ENCODE results near the gene ACYP2. TPM values are rescaled to one million over a fixed set of nuclear protein-coding genes. Genes with fewer than 3 reads are reported as not detected.
"Not testable (repeated sequence)": the region's sequence is repeated elsewhere in the genome, so short reads cannot be mapped to it uniquely, and the experiment has no call there.

ACYP2 gene
- total RNA-seq (ENCODE audit: unreplicated experiment): 7.0 TPM
- long read RNA-seq, partial matches to known transcripts: 0 of 1 reads
- long read RNA-seq, other reads (novel, unspliced or antisense): 0 of 1 reads

GRCh38 chr2:54115284-54116137 is at the start of gene ACYP2:
Gene ACYP2, plus strand, starts transcription at chr2:54115615.
- DNase-seq (ENCODE audit: low spot score): peak; percentile 92
- Mint-ChIP-seq H3K4me3 (ENCODE audit: unreplicated experiment) (peak within 1 kb of the TSS; percentile 91), H3K4me1 (ENCODE audit: unreplicated experiment) (peaks cover 12% of the 10 kb centered on the region), H3K36me3 (ENCODE audit: low read depth, unreplicated experiment) (peaks cover 21% of the 10 kb centered on the region), H3K27me3 (ENCODE audit: unreplicated experiment) (peaks cover 7% of the 10 kb centered on the region), H3K27ac (ENCODE audit: unreplicated experiment) (peak within 1 kb of the TSS; percentile 98), H3K9me3 (ENCODE audit: unreplicated experiment) (peaks cover 6% of the 10 kb centered on the region)
- TF ChIP-seq CTCF (IDR thresholded peaks at IDR 0.05; ENCODE audit: unreplicated experiment): no peak

GRCh38 chr2:54065891-54066290 is 49.5 kb upstream of the ACYP2 start:
- H3K27me3 Mint-ChIP-seq (ENCODE audit: unreplicated experiment): no peaks in the 10 kb centered on the region
- H3K27ac Mint-ChIP-seq (ENCODE audit: unreplicated experiment): no peak overlapping the region

GRCh38 chr2:54067851-54068375 is 47.5 kb upstream of the ACYP2 start:
- Mint-ChIP-seq H3K9me3 (ENCODE audit: unreplicated experiment) (no peaks in the 10 kb centered on the region), H3K27me3 (ENCODE audit: unreplicated experiment) (no peaks in the 10 kb centered on the region), H3K4me3 (ENCODE audit: unreplicated experiment) (no peak overlapping the region), H3K36me3 (ENCODE audit: low read depth, unreplicated experiment) (no peaks in the 10 kb centered on the region), H3K4me1 (ENCODE audit: unreplicated experiment) (no peaks in the 10 kb centered on the region), H3K27ac (ENCODE audit: unreplicated experiment) (no peak overlapping the region)
- no peak for DNase-seq (ENCODE audit: low spot score)
- TF ChIP-seq CTCF (IDR thresholded peaks at IDR 0.05; ENCODE audit: unreplicated experiment): no peak

More at GRCh38 chr2:54065891-54066290, 49.5 kb upstream of the ACYP2 start:
- no peak overlapping the region for H3K4me3 Mint-ChIP-seq (ENCODE audit: unreplicated experiment)
- no peak for TF ChIP-seq CTCF (IDR thresholded peaks at IDR 0.05; ENCODE audit: unreplicated experiment)
- no peaks in the 10 kb centered on the region for H3K36me3 Mint-ChIP-seq (ENCODE audit: low read depth, unreplicated experiment)
- H3K9me3 Mint-ChIP-seq (ENCODE audit: unreplicated experiment): no peaks in the 10 kb centered on the region
- H3K4me1 Mint-ChIP-seq (ENCODE audit: unreplicated experiment): no peaks in the 10 kb centered on the region
- no peak for DNase-seq (ENCODE audit: low spot score)

DNA sequence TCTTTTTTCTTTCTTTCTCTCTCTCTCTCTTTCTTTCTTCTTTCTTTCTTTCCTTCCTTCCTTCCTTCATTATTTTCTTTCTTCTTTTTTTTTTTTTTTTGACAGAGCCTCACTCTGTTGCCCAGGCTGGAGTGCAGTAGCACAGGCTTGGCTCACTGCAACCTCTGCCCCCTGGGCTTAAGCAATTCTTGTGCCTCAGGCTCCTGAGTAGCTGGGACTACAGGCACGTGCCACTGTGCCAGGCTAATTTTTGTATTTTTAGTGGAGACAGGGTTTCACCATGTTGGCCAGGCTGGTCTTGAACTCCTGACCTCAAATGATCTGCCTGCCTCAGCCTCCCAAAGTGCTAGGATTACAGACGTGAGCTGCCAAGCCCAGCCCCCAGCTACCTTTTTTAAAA is 42.9 kb upstream of the ACYP2 start:
- not testable (repeated sequence) for DNase-seq (ENCODE audit: low spot score); H3K4me3 Mint-ChIP-seq (ENCODE audit: unreplicated experiment); H3K4me1 Mint-ChIP-seq (ENCODE audit: unreplicated experiment); H3K27me3 Mint-ChIP-seq (ENCODE audit: unreplicated experiment); H3K9me3 Mint-ChIP-seq (ENCODE audit: unreplicated experiment); H3K36me3 Mint-ChIP-seq (ENCODE audit: low read depth, unreplicated experiment); H3K27ac Mint-ChIP-seq (ENCODE audit: unreplicated experiment)

DNA sequence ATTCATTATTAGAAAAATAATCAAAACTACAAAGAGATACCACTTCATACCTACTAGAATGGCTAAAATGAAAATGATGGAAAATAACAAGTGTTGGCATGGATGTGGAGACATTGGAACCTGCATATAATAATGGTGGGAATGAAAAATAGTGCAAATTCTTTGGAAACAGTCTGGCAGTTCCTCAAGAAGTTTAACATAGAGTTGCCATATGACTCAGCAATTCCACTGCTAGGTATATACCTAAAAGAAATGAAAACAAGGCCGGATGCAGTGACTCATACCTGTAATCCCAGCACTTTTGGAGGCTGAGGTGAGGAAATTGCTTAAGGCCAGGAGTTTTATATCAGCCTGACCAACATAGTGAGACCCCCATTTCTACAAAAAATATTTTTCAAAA is 41.6 kb upstream of the ACYP2 start:
- Mint-ChIP-seq H3K27me3 (ENCODE audit: unreplicated experiment) (no peaks in the 10 kb centered on the region), H3K9me3 (ENCODE audit: unreplicated experiment) (no peaks in the 10 kb centered on the region), H3K36me3 (ENCODE audit: low read depth, unreplicated experiment) (no peaks in the 10 kb centered on the region), H3K27ac (ENCODE audit: unreplicated experiment) (no peak overlapping the region), H3K4me3 (ENCODE audit: unreplicated experiment) (no peak overlapping the region), H3K4me1 (ENCODE audit: unreplicated experiment) (no peaks in the 10 kb centered on the region)
- TF ChIP-seq CTCF (IDR thresholded peaks at IDR 0.05; ENCODE audit: unreplicated experiment): no peak
- no peak for DNase-seq (ENCODE audit: low spot score)

Data from endothelial cell (in vitro differentiated cells).